Thyroid gland (tissue), 4 donors: ENCODE data around the gene RALY. TPM values are rescaled to one million over a fixed set of nuclear protein-coding genes. Genes with fewer than 3 reads are reported as not detected.

Experiments
- DNase-seq, 2 donors: peaks; one replicate each; pipeline ENCODE4 v3.0.0-alpha.2; 2019
- H3K27ac ChIP-seq, 3 donors: fragments of 200-600 bp; sonication (generic); 1 replicate in 2 of 3; 2 replicates in 1 of 3; pipeline ENCODE4 v1.5.1; 2016 to 2019; ENCODE audit warnings: mild to moderate bottlenecking in 1 of 3, moderate library complexity in 1 of 3
- H3K27me3 ChIP-seq: fragments of 200-600 bp; sonication (generic); one replicate; pipeline ENCODE4 v1.5.1; 2019
- H3K36me3 ChIP-seq, 2 donors: fragments of 200-600 bp; sonication (generic); one replicate each; pipeline ENCODE4 v1.5.1; 2016 to 2019
- H3K4me1 ChIP-seq, 2 donors: fragments of 200-600 bp; sonication (generic); one replicate each; pipeline ENCODE4 v1.5.1; 2017 to 2019
- H3K4me3 ChIP-seq, 3 donors: fragments of 200-600 bp; sonication (generic); replicated peaks in 1 of 3; 1 replicate in 2 of 3; 2 replicates in 1 of 3; pipeline ENCODE4 v1.5.1; 2016; ENCODE audit warnings: mild to moderate bottlenecking in 1 of 3
- H3K9me3 ChIP-seq: fragments of 200-600 bp; sonication (generic); one replicate; pipeline ENCODE4 v1.5.1; 2017
- POLR2A ChIP-seq, 2 donors: fragments of 450-650 bp; IDR thresholded peaks; one replicate each; pipeline ENCODE4 v1.6.1; 2017; ENCODE audit warnings: antibody characterized with exemption in 2 of 2, mild to moderate bottlenecking in 2 of 2, moderate library complexity in 1 of 2
- WGBS, 2 donors: methylation state at CpG; one replicate each; pipeline ENCODE4 v1.1.5; 2017; 5-methylcytosine and 5-hydroxymethylcytosine counted together
- intact Hi-C: fragments of 100-400 bp; cut with DNase I; formaldehyde crosslinking; loops from one replicate; pipeline ENCODE4 v1.15.1; 2023
- total RNA-seq, 4 donors: library from RNA; depleted of rRNA; stranded (reverse); fragments of >200 nt; gene quantifications; one replicate each; pipeline ENCODE4 v1.2.3, GENCODE V29; 2016
- TF ChIP-seq, protein P1 (sequence below), 6 experiments: fragments of 200-600 bp in 3 of 6; fragments of 450-650 bp in 3 of 6; sonication (generic) in 3 of 6; IDR thresholded peaks; one replicate each; pipeline ENCODE4 v1.5.1; 2016 to 2019; ENCODE audit warnings: antibody characterized with exemption in 6 of 6, mild to moderate bottlenecking in 2 of 6, inconsistent platforms in 1 of 6, moderate library complexity in 1 of 6

The RALY gene
- total RNA-seq, 4 donors from 2014 or later, result 124 to 208 (median 151) TPM

DNA sequence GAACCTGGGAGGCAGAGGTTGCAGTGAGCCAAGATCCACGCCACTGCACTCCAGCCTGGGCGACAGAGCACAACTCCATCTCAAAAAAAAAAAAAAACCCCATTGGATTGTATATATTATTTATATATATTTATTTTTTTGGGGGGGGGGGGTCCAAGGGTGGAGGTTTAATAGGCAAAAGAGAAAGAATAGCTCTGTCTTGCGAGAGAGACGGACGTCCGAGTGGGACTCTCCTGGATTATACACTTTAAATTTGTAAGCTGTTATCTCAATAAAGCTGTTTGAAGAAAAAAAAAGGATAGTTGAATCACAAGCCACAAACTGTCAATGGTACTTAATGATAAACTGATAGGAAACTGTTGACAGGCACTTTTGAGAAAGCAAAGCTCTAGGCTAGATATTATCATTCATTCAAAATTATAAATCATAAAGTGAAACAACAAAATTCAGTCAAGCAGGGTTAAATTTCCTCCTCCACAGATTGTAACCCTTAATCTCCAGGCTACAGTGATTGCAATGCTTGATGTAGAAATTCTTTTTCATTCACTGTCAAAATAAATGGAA is 98.0 kb downstream of the RALY start:
- Histone ChIP-seq H3K36me3 (peaks cover 49 to 59% of the 10 kb centered on the region in 2 donors), H3K27me3 (no peaks in the 10 kb centered on the region), H3K27ac (no peak overlapping the region), H3K4me1 (peaks cover 27 to 38% of the 10 kb centered on the region in 2 donors), H3K9me3 (no peaks in the 10 kb centered on the region), H3K4me3 (no peak overlapping the region)
- DNase-seq, result no peak
- intact Hi-C loops, result no loop called here
- TF ChIP-seq POLR2A (IDR thresholded peaks at IDR 0.05), result no peak
- TF ChIP-seq, protein P1, sequence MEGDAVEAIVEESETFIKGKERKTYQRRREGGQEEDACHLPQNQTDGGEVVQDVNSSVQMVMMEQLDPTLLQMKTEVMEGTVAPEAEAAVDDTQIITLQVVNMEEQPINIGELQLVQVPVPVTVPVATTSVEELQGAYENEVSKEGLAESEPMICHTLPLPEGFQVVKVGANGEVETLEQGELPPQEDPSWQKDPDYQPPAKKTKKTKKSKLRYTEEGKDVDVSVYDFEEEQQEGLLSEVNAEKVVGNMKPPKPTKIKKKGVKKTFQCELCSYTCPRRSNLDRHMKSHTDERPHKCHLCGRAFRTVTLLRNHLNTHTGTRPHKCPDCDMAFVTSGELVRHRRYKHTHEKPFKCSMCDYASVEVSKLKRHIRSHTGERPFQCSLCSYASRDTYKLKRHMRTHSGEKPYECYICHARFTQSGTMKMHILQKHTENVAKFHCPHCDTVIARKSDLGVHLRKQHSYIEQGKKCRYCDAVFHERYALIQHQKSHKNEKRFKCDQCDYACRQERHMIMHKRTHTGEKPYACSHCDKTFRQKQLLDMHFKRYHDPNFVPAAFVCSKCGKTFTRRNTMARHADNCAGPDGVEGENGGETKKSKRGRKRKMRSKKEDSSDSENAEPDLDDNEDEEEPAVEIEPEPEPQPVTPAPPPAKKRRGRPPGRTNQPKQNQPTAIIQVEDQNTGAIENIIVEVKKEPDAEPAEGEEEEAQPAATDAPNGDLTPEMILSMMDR (IDR thresholded peaks at IDR 0.05), result no peak
- whole genome bisulfite sequencing, 2 donors, result 92 to 96% methylated on average over 6 of the region's 6 CpGs

DNA sequence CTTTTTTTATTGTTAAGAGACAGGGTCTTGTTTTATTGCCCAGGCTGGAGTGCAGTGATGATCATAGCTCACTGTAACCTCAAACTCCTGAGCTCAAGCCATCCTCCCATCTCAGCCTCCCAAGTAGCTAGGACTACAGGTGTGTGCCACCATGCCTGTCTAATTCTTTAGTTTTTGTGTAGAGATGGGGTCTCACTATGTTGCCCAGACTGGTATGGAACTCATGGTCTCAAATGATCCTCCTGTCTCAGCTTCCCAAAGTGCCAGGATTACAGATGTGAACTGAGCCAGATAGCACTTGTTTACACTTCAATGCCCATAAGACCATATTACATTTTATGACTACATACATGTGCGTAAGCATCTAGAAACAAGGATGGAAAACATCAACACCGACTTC is 100.2 kb downstream of the RALY start:
- H3K36me3 ChIP-seq, result peaks cover 59 to 64% of the 10 kb centered on the region in 2 donors
- no peaks in the 10 kb centered on the region for H3K9me3 ChIP-seq
- 98 to 99% methylated on average over 2 of the region's 2 CpGs for WGBS, 2 donors
- no peak overlapping the region for H3K27ac ChIP-seq
- H3K27me3 ChIP-seq, result no peaks in the 10 kb centered on the region
- H3K4me1 ChIP-seq, result peaks cover 20 to 25% of the 10 kb centered on the region in 2 donors
- H3K4me3 ChIP-seq, result no peak overlapping the region
- TF ChIP-seq, protein P1 (IDR thresholded peaks at IDR 0.05), result no peak
- TF ChIP-seq POLR2A (IDR thresholded peaks at IDR 0.05), result no peak
- DNase-seq, result no peak
- intact Hi-C loops, result no loop called here

DNA sequence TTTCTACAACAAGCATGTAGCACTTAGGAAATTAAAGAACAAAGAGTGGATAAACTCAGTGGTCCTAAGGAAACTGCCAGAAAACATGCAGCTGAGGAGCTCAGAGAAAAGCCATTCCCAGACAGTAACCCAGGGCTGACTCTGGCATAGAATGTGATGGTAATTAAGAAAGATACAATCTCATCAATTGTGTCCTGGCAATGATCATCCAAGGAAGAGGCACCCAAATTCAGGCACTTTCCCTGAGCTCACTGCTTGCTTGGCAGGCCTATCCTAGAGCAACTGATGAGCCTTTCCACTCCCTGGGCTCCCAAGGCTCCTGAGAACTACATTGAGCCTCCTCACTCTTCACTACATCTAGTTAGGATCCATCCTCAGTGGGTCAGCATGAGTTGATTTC is 102.1 kb downstream of the RALY start:
- H3K9me3 ChIP-seq, result no peaks in the 10 kb centered on the region
- no peak overlapping the region for H3K27ac ChIP-seq
- no peak for DNase-seq
- peaks cover 4 to 5% of the 10 kb centered on the region in 2 donors for H3K4me1 ChIP-seq
- intact Hi-C loops, result no loop called here
- no peaks in the 10 kb centered on the region for H3K27me3 ChIP-seq
- H3K4me3 ChIP-seq, result no peak overlapping the region
- TF ChIP-seq POLR2A (IDR thresholded peaks at IDR 0.05), result no peak
- H3K36me3 ChIP-seq, result peaks cover 66 to 73% of the 10 kb centered on the region in 2 donors

DNA sequence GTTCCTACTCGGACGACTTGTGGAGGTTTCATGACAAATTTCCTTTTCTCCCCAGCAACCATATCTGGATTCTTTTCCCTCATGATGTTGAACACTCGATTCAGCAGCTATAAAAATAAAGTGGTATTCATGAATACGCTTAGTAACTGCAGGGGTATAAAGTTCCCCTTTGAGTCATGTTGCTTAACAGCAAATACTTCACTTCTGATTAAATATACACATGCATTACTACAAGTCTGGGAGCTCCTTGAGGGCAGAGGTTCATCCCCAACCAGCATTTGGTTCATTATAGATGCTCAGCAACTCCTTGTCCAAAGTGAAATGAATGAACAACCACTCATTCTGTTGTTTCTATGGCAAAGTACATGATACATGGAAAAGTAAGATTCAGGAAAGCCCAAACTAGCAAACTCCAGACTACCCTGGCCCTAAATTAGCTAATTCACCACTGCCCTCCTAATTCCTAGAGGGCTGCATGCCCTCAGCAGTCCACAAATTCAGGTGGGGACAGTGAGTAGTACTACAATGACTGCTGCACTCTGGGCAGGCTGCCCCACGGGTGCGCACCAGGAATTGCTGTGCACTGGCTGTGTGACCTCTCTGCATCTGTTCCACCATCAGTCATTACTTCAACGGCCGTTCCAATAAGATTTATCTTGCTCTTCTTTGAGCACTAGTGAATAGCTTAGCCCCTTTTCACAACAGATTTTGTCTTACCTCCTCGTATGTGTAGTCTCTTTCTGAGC is 103.2 kb downstream of the RALY start:
- Histone ChIP-seq H3K27me3 (no peaks in the 10 kb centered on the region), H3K4me1 (no peaks in the 10 kb centered on the region), H3K27ac (no peak overlapping the region), H3K36me3 (peaks cover 73 to 81% of the 10 kb centered on the region in 2 donors), H3K4me3 (no peak overlapping the region), H3K9me3 (no peaks in the 10 kb centered on the region)
- intact Hi-C loops, result no loop called here
- WGBS, 2 donors, result 89 to 92% methylated on average over 9 of the region's 9 CpGs
- DNase-seq, result no peak
- no peak for TF ChIP-seq POLR2A (IDR thresholded peaks at IDR 0.05)
- TF ChIP-seq, protein P1 (IDR thresholded peaks at IDR 0.05), result no peak

DNA sequence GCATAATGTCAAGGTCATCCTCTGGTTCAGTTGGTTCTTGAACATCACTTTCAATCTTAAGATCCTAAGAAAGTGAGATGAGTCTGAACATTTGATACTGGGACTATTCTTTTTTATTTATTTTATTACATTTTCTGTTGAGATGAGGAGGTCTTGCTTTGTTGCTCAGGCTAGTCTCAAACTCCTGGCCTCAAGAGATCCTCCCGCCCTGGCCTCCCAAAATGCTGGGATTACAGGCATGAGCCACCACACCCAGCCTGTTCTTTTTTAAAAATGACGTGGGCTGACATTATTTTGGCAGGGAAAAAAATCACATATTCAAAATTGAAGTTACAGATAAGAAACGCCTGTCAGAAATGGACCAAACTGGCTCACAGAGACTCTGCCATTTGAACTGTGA is 104.9 kb downstream of the RALY start:
- Histone ChIP-seq H3K27ac (no peak overlapping the region), H3K27me3 (no peaks in the 10 kb centered on the region), H3K9me3 (no peaks in the 10 kb centered on the region), H3K36me3 (peaks cover 74 to 81% of the 10 kb centered on the region in 2 donors), H3K4me1 (no peaks in the 10 kb centered on the region), H3K4me3 (no peak overlapping the region)
- intact Hi-C loops, result no loop called here
- WGBS, 2 donors, result 84 to 90% methylated on average over 3 of the region's 3 CpGs
- DNase-seq, result no peak
- TF ChIP-seq, protein P1 (IDR thresholded peaks at IDR 0.05), result no peak
- no peak for TF ChIP-seq POLR2A (IDR thresholded peaks at IDR 0.05)
